GM18520 (cell line): ENCODE data around the gene ZNF205.

ENCODE experiments used
- ATAC-seq: cut with Tn5 transposase; IDR thresholded peaks from one replicate; pipeline ENCODE4 v1.9.1; 2021; ENCODE audit not compliant: unreplicated experiment

The ZNF205 gene

GRCh38 chr16:3101018-3101840 lies 11.2 kb upstream of the ZNF205 start:
- ATAC-seq: no peak

GRCh38 chr16:3101841-3102470 lies 10.4 kb upstream of the ZNF205 start:
- no peak for ATAC-seq

DNA sequence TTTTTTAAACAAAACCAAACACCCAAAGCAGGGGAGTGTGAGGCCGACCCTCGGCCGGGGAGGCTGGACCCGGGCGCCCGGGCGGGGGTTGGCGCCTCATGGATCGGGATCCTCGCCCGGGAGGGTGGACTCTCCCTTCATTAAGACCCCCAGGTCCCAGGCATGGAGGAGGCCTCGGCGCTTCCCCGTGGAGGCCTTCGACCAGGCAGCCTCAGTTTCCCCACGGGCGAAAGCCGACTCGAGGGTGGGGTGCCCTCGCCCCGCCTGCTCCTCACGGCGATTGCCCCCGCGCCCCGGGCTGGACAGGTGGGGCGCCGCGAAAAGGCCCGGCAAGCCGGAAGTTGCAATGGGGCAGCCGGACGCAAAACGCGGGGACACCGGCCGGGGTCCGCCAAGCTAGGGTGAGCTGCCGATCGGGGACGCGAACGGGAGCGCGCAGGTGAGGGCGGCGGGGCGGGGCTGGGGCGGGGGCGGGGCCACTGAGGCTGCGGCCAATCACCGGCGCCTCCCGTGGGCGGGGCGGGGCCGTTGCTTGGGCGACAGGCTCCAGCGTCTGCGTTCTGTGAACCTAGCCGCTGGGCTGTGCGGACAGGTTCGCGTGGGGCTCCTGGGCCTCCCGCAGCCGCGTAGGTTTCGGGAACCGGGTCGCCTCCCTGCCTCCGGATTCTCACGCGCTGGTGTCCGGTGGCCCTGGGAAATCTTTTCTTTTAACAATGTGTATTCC lies 6.0 kb upstream of the ZNF205 start:
- peak; percentile 77 for ATAC-seq

- ATAC-seq: no peak
These were observed 642 bp downstream of the ZNF205 start for GRCh38 chr16:3112881-3113574.

GRCh38 chr16:3113765-3114479 lies 1.5 kb downstream of the ZNF205 start:
- no peak for ATAC-seq

DNA sequence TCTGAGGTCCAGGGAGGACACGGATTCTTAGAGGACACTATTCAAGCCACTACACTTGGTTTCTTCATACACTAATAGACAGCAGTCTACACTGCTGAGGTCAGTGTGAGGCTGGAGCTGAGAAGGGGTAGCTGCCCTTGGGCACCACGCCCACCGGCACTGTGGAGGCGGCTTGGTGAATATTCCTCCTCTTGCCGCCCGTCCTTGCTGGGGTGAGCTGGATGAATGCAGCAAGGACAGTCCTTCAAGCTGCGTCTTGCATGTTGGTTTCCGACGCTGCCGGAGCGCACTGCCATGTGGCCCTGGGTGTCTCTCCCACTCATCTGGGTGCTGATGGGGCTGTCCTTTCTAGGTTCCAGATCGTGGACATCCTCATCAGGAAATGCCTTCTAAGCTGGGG lies 2.6 kb downstream of the ZNF205 start:
- no peak for ATAC-seq

DNA sequence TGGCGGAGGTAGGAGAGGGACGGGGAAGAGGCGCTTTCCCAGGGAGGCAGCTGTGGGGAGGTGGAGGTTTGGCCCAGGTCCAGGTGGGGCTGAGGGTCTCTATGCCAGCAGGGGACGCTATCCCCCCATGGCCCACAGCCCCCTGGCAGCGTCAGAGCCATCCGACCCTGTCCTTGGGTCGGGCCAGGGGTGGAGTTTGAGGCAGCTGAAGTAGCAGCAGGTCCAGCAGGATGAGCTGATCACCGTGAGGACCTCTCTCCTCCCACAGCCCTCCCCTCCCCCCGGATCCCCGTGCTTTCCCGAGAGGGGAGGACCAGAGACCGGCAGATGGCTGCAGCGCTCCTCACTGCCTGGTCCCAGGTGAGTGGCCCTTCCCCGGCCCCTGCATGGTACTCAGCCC lies 3.2 kb downstream of the ZNF205 start:
- ATAC-seq: no peak

GRCh38 chr16:3118204-3118790 lies 5.9 kb downstream of the ZNF205 start:
- ATAC-seq: no peak

- no peak for ATAC-seq
These were observed 6.5 kb downstream of the ZNF205 start for GRCh38 chr16:3118846-3119245.

GRCh38 chr16:3119286-3119685 lies 6.9 kb downstream of the ZNF205 start:
- ATAC-seq: no peak

- no peak for ATAC-seq
These were observed 7.5 kb downstream of the ZNF205 start for GRCh38 chr16:3119701-3120408.

DNA sequence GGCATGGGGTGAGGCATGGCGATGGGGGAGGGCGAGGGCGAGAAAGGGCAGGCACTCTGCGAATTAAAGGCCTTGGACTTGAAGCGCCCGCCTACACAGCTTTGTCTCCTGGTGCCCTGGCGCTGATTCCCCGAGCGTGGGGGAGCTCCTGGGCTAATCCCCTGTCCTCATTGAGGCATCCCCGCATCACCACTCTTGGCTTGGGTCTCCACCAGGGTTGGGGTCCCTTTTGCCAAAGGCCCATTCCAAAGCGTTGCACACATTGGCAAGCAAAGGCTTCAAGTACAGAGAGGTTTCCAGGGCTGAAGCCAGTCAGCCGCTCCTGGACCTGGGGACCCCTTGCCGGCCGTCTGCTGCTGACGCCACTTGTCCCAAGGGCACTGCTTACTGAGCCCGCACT lies 8.0 kb downstream of the ZNF205 start:
- ATAC-seq: no peak

DNA sequence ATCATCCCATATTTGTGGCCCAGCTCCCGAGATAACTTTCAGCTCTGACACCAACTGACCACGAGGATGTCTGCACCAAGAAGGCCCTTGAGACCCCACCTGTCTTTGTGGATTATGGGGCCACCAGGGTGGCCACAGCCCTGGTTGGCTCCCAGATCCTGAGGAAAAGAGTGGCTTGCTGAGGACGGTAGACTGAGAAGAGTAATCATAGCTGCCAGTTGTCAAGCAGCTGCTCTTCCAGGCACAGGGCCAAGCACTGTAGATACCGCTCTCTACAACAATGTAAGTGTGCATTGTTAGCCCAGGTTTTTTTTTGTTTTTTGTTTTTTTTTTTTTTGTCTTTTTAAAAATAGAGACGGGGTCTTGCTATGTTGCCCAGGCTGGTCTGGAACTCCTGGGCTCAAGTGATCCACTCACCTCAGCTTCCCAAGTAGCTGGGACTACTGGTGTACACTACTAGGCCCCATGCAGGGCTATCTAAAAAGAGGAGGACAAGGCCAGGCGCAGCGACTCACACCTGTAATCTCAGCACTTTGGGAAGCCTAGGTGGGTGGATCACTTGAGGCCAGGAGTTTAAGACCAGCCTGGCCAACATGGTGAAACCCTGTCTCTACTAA lies 9.6 kb downstream of the ZNF205 start:
- ATAC-seq: no peak

DNA sequence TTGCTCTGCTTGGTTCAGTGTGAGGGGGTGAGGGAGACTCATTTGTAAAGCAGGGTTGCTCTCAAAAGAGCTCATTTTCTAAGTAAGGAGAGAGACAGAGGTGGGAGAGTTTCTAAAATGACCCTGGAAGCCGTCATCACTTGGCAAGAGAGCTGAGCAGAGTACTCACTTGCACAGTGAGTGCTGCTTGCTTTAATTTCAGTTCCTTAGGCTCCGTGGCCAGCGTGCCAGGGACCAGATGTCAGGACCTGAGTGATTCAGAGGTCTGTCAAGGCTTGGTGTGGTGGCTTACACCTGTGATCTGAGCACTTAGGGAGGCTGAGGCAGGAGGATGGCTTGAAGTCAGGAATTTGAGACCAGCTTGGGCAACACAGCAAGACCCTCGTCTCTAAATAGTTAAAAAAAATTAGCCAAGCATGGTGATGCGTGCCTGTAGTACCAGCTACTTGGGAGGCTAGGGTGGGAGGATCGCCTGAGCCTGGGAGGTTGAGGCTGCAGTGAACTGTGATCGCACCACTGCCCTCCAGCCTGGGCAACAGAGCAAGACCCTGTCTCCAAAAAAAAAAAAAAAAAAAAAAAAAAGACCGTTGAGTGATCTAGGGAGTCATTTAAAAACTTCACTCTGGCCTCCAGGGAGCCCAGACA lies 10.7 kb downstream of the ZNF205 start:
- ATAC-seq: no peak

DNA sequence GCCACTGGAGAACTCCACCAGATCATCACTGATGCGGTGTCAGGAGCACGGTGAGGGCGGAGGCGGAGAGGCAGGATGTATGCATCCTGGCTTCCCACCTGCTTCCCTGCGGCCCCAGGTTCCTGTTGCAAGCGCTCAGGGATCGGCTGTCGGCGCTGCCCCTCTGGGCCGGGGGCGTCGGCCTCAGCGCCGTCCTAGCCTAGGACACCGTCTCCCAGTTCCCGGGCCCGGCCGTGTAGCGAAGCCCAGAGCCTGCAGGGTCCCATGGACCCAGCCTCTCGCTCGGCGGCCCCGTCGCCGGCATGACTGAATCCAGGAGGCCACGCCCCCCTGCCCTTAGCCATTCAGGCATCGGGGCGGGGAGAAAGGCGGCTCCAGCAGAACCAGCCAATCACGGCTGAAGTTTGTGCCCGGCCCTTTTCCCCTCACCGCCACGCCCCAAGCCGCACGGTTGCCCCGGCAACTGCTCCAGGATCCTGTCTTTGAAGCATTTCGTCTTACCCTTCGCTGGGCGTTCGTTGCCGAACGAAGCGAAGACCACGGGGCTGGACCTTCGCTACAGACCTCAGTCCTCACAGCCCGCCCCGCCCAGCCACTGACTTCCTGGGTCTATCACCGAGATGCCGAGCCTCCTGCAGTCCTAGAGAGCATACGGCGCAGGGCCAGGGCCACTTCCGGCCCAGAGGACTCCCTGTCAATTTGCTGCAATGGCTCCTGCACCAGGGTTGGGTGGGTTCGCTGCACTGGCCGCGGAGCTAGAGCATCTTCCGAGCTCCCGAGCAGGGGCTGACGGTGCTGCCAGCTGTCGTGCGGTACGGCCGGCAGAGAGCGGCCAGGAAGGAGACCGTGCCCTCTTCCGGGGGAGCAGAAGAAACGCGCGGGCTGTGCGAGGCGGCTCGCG lies 11.8 kb downstream of the ZNF205 start:
- peak; percentile 74 for ATAC-seq

- ATAC-seq: no peak
These were observed 15.4 kb downstream of the ZNF205 start for GRCh38 chr16:3127745-3128144.
